ENCODE data around the gene TUBB. TPM values are rescaled to one million over a fixed set of nuclear protein-coding genes. Genes with fewer than 3 reads are reported as not detected.
A peak's percentile ranks its signal among the peaks of the same experiment; 100 is the strongest.

Gene TUBB
- polyA plus RNA-seq, 1 of the 3 experiments (the other 2 are of a cell fraction), result 1,037 TPM

DNA sequence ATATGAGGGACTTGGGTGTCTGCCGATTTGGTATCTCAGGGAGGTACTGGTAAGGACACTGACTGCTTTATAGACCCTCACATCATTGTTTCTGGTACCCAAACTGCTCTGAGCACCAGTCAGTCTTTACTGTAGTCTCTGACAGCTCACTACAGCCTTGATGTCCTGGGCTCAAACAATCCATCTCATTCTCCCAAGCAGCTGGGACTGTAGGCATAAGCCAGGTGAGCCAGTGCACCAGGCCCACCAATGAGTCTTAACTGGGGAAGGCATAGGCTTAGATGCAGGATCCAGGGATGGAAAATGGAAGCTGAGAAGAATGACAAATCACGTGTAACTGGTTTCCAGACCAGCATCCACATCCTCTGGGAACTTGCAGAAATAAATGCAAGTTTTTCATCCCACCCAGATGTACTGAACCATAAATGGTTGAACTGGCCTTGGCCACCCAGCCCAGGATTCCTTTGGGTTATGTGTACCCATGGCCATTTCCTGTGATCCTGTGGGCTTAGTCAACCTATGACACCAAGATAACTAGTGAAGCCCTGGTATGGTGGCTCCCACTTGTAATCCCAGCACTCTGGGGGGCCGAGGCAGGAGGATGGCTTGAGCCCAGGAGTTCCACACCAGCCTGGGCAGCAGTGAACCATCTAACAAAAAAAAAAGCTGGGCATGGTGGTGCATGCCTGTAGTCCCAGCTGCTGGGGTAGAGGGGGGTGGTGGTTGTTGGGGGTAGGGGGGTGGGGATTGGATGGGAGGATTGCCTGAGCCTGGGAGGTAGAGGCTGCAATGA, 5.8 kb downstream of the TUBB start:
- Histone ChIP-seq H3K9me2 (no peaks in the 10 kb centered on the region), H3K4me1 (ENCODE audit: control insufficient read depth in 1 of 2, insufficient read depth in 2 of 2, low read depth in 1 of 2, low read length in 1 of 2) (peaks cover 21 to 31% of the 10 kb centered on the region in 2 experiments), H3K4me3 (ENCODE audit: low read depth in 2 of 2, low read length in 1 of 2) (no peak overlapping the region), H3F3A (replicated peaks; ENCODE audit: insufficient read depth) (peaks cover 88% of the 10 kb centered on the region), H3K4me2 (no peak overlapping the region), H4K20me1 (ENCODE audit: insufficient read depth) (peaks cover 58% of the 10 kb centered on the region), H3K79me2 (ENCODE audit: insufficient read depth) (peaks cover 47% of the 10 kb centered on the region), H3K9ac (peak overlapping the region; percentile 100; the same call in 1 of the 2 replicates), H3K27me3 (ENCODE audit: insufficient read depth) (no peaks in the 10 kb centered on the region), H3K27ac (ENCODE audit: low read depth in 2 of 2, low read length in 1 of 2) (peak overlapping the region; percentile 29 to 93; a peak in 3 of 4 replicates), H2AFZ (ENCODE audit: low read depth) (no peak overlapping the region), H3K9me3 (no peaks in the 10 kb centered on the region), H3K36me3 (replicated peaks in 1 of 2; ENCODE audit: control insufficient read depth in 1 of 2, insufficient read depth in 2 of 2, low read length in 1 of 2) (peaks cover 52 to 58% of the 10 kb centered on the region in 2 experiments)
- peak; percentile 41 for DNase-seq
- ChIA-PET POLR2A (interaction anchor here (1.0 to 1.9 kb wide), 4 partner anchors 47 to 103 kb away, joined by 3 to 8 read pairs (median 3); partner anchors contain the start of gene DHX16), CTCF (interaction anchor here (1.1 to 42.4 kb wide), 5 partner anchors 9 to 185 kb away, joined by 3 to 838 read pairs (median 3); partner anchors contain the start of genes DHX16, FLOT1, MDC1 and NRM)
- WGBS (ENCODE audit: low lambda C conversion rate), result 37% methylated on average over 3 of the region's 3 CpGs
- peak; percentile 92 for TF ChIP-seq POLR2AphosphoS5 (IDR thresholded peaks at IDR 0.05; ENCODE audit: low read depth, low read length)
- TF ChIP-seq JUND (IDR thresholded peaks at IDR 0.05), result peak; percentile 29
- TF ChIP-seq, protein P1, sequence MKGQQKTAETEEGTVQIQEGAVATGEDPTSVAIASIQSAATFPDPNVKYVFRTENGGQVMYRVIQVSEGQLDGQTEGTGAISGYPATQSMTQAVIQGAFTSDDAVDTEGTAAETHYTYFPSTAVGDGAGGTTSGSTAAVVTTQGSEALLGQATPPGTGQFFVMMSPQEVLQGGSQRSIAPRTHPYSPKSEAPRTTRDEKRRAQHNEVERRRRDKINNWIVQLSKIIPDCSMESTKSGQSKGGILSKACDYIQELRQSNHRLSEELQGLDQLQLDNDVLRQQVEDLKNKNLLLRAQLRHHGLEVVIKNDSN (IDR thresholded peaks at IDR 0.05; ENCODE audit: borderline replicate concordance, low read depth), result no peak
- no peak for TF ChIP-seq EP300 (IDR thresholded peaks at IDR 0.05; ENCODE audit: borderline replicate concordance in 1 of 2, low read depth in 1 of 2, low read length in 1 of 2)
- no peak for TF ChIP-seq TAF1 (IDR thresholded peaks at IDR 0.05; ENCODE audit: borderline replicate concordance, low read depth, low read length)
- TF ChIP-seq, protein P2, sequence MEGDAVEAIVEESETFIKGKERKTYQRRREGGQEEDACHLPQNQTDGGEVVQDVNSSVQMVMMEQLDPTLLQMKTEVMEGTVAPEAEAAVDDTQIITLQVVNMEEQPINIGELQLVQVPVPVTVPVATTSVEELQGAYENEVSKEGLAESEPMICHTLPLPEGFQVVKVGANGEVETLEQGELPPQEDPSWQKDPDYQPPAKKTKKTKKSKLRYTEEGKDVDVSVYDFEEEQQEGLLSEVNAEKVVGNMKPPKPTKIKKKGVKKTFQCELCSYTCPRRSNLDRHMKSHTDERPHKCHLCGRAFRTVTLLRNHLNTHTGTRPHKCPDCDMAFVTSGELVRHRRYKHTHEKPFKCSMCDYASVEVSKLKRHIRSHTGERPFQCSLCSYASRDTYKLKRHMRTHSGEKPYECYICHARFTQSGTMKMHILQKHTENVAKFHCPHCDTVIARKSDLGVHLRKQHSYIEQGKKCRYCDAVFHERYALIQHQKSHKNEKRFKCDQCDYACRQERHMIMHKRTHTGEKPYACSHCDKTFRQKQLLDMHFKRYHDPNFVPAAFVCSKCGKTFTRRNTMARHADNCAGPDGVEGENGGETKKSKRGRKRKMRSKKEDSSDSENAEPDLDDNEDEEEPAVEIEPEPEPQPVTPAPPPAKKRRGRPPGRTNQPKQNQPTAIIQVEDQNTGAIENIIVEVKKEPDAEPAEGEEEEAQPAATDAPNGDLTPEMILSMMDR (IDR thresholded peaks at IDR 0.05), result no peak
- no peak for TF ChIP-seq CHD2 (IDR thresholded peaks at IDR 0.05; ENCODE audit: low read length, partially characterized antibody)
- no peak for TF ChIP-seq SMC3 (IDR thresholded peaks at IDR 0.05; ENCODE audit: low read depth, low read length)
- no peak for TF ChIP-seq FOXJ3 (CRISPR knock-in tag; IDR thresholded peaks at IDR 0.05)
- no peak for TF ChIP-seq TCF12 (IDR thresholded peaks at IDR 0.05)
- TF ChIP-seq, protein P3, sequence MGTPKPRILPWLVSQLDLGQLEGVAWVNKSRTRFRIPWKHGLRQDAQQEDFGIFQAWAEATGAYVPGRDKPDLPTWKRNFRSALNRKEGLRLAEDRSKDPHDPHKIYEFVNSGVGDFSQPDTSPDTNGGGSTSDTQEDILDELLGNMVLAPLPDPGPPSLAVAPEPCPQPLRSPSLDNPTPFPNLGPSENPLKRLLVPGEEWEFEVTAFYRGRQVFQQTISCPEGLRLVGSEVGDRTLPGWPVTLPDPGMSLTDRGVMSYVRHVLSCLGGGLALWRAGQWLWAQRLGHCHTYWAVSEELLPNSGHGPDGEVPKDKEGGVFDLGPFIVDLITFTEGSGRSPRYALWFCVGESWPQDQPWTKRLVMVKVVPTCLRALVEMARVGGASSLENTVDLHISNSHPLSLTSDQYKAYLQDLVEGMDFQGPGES (IDR thresholded peaks at IDR 0.05; ENCODE audit: low read depth, low read length), result no peak
- TF ChIP-seq, protein P4, sequence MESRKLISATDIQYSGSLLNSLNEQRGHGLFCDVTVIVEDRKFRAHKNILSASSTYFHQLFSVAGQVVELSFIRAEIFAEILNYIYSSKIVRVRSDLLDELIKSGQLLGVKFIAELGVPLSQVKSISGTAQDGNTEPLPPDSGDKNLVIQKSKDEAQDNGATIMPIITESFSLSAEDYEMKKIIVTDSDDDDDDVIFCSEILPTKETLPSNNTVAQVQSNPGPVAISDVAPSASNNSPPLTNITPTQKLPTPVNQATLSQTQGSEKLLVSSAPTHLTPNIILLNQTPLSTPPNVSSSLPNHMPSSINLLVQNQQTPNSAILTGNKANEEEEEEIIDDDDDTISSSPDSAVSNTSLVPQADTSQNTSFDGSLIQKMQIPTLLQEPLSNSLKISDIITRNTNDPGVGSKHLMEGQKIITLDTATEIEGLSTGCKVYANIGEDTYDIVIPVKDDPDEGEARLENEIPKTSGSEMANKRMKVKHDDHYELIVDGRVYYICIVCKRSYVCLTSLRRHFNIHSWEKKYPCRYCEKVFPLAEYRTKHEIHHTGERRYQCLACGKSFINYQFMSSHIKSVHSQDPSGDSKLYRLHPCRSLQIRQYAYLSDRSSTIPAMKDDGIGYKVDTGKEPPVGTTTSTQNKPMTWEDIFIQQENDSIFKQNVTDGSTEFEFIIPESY (IDR thresholded peaks at IDR 0.05; ENCODE audit: borderline replicate concordance, low read depth), result peak; percentile 51; the same call in 1 of the 2 replicates
- no peak for TF ChIP-seq MXI1 (IDR thresholded peaks at IDR 0.05; ENCODE audit: low read depth, low read length)
- TF ChIP-seq, protein P5, sequence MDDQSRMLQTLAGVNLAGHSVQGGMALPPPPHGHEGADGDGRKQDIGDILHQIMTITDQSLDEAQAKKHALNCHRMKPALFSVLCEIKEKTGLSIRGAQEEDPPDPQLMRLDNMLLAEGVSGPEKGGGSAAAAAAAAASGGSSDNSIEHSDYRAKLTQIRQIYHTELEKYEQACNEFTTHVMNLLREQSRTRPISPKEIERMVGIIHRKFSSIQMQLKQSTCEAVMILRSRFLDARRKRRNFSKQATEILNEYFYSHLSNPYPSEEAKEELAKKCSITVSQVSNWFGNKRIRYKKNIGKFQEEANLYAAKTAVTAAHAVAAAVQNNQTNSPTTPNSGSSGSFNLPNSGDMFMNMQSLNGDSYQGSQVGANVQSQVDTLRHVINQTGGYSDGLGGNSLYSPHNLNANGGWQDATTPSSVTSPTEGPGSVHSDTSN (IDR thresholded peaks at IDR 0.05), result peak; percentile 42
- no peak for TF ChIP-seq NRF1 (IDR thresholded peaks at IDR 0.05; ENCODE audit: low read depth, low read length)
- TF ChIP-seq, protein P6, sequence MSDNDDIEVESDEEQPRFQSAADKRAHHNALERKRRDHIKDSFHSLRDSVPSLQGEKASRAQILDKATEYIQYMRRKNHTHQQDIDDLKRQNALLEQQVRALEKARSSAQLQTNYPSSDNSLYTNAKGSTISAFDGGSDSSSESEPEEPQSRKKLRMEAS (IDR thresholded peaks at IDR 0.05; ENCODE audit: low read depth), result 0 out of 2 replicates have a peak, but pooled peaks have one; percentile 1
- TF ChIP-seq RXRA (IDR thresholded peaks at IDR 0.05; ENCODE audit: borderline replicate concordance, low read depth), result no peak
- 0 out of 2 replicates have a peak, but pooled peaks have one; percentile 37 for TF ChIP-seq YY1 (IDR thresholded peaks at IDR 0.05; ENCODE audit: low read depth)
- no peak for TF ChIP-seq GATA2 (CRISPR knock-in tag; IDR thresholded peaks at IDR 0.05)
- TF ChIP-seq, protein P7, sequence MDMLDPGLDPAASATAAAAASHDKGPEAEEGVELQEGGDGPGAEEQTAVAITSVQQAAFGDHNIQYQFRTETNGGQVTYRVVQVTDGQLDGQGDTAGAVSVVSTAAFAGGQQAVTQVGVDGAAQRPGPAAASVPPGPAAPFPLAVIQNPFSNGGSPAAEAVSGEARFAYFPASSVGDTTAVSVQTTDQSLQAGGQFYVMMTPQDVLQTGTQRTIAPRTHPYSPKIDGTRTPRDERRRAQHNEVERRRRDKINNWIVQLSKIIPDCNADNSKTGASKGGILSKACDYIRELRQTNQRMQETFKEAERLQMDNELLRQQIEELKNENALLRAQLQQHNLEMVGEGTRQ (IDR thresholded peaks at IDR 0.05; ENCODE audit: borderline replicate concordance, low read depth, low read length), result no peak
- TF ChIP-seq GABPA (IDR thresholded peaks at IDR 0.05; ENCODE audit: low read depth), result no peak
- no peak for TF ChIP-seq RAD21 (IDR thresholded peaks at IDR 0.05; ENCODE audit: low read length)
